H9 (cell line): ENCODE measurements around the gene ADORA1. TPM values are rescaled to one million over a fixed set of nuclear protein-coding genes. Genes with fewer than 3 reads are reported as not detected.
A peak's percentile ranks its signal among the peaks of the same experiment; 100 is the strongest.

ENCODE experiments used
- DNase-seq: peaks from one replicate; pipeline ENCODE4 v3.0.0-alpha.2; 2017
- H2AFZ ChIP-seq: one replicate; pipeline ENCODE4 v1.6.1; 2013; ENCODE audit warnings: mild to moderate bottlenecking, low read length, control low read depth, moderate library complexity
- H2AK5ac ChIP-seq: 2 replicates; pipeline ENCODE4 v1.6.1; 2013; ENCODE audit warnings: low read length, control low read depth, mixed read lengths; ENCODE audit not compliant: insufficient read length
- H2BK120ac ChIP-seq: one replicate; pipeline ENCODE4 v1.6.1; 2013; ENCODE audit warnings: low read depth, mild to moderate bottlenecking, low read length, control low read depth, inconsistent platforms; ENCODE audit not compliant: poor library complexity, severe bottlenecking
- H2BK12ac ChIP-seq: 2 replicates; pipeline ENCODE4 v1.6.1; 2013; ENCODE audit warnings: low read length, control low read depth, mixed read lengths, low read depth; ENCODE audit not compliant: insufficient read length
- H2BK15ac ChIP-seq: 2 replicates; pipeline ENCODE4 v1.6.1; 2013; ENCODE audit warnings: low read depth, low read length, control low read depth
- H2BK20ac ChIP-seq: one replicate; pipeline ENCODE4 v1.6.1; 2013; ENCODE audit warnings: low read depth, mild to moderate bottlenecking, low read length, control low read depth, inconsistent platforms; ENCODE audit not compliant: poor library complexity, severe bottlenecking
- H2BK5ac ChIP-seq: 2 replicates; pipeline ENCODE4 v1.6.1; 2013; ENCODE audit warnings: low read length, control low read depth, mixed read lengths; ENCODE audit not compliant: insufficient read length
- H3K14ac ChIP-seq: 2 replicates; pipeline ENCODE4 v1.6.1; 2013; ENCODE audit warnings: low read length, control low read depth; ENCODE audit not compliant: insufficient read depth
- H3K18ac ChIP-seq: 2 replicates; pipeline ENCODE4 v1.6.1; 2013; ENCODE audit warnings: low read depth, mild to moderate bottlenecking, mixed read lengths, low read length, control low read depth; ENCODE audit not compliant: insufficient read length
- H3K23ac ChIP-seq: 2 replicates; pipeline ENCODE4 v1.6.1; 2013; ENCODE audit warnings: low read length, control low read depth, mixed read lengths, low read depth; ENCODE audit not compliant: insufficient read length
- H3K23me2 ChIP-seq: 2 replicates; pipeline ENCODE4 v1.6.1; 2013; ENCODE audit warnings: low read depth, mild to moderate bottlenecking, mixed read lengths, low read length, control low read depth; ENCODE audit not compliant: insufficient read length, poor library complexity, severe bottlenecking
- H3K27ac ChIP-seq: 2 replicates; pipeline ENCODE4 v1.5.1; 2013; ENCODE audit warnings: low read length, control low read depth, mixed read lengths, low read depth; ENCODE audit not compliant: insufficient read length
- H3K27me3 ChIP-seq: 2 replicates; pipeline ENCODE4 v1.6.1; 2013; ENCODE audit warnings: low read length, control low read depth, inconsistent platforms; ENCODE audit not compliant: insufficient read depth
- H3K4ac ChIP-seq: 2 replicates; pipeline ENCODE4 v1.6.1; 2013; ENCODE audit warnings: low read depth, mild to moderate bottlenecking, control low read depth, inconsistent platforms, low read length, moderate library complexity
- H3K4me1 ChIP-seq: 2 replicates; pipeline ENCODE4 v1.6.1; 2013; ENCODE audit warnings: low read length, control low read depth, inconsistent platforms; ENCODE audit not compliant: insufficient read depth
- H3K4me2 ChIP-seq: 2 replicates; pipeline ENCODE4 v1.6.1; 2013; ENCODE audit warnings: low read length, control low read depth, mixed read lengths; ENCODE audit not compliant: insufficient read length, insufficient read depth
- H3K56ac ChIP-seq: 2 replicates; pipeline ENCODE4 v1.6.1; 2013; ENCODE audit warnings: low read depth, mild to moderate bottlenecking, mixed read lengths, low read length, control low read depth; ENCODE audit not compliant: insufficient read length
- H3K79me1 ChIP-seq: 2 replicates; pipeline ENCODE4 v1.6.1; 2013; ENCODE audit warnings: low read depth, mild to moderate bottlenecking, moderate library complexity, low read length, control low read depth, inconsistent platforms; ENCODE audit not compliant: insufficient read depth, poor library complexity, severe bottlenecking
- H3K79me2 ChIP-seq: 2 replicates; pipeline ENCODE4 v1.6.1; 2013; ENCODE audit warnings: low read length, control low read depth, inconsistent platforms; ENCODE audit not compliant: insufficient read depth
- H3K9ac ChIP-seq: 2 replicates; pipeline ENCODE4 v1.6.1; 2013; ENCODE audit warnings: low read length, control low read depth, mixed read lengths; ENCODE audit not compliant: insufficient read length; ENCODE audit errors: extremely low read depth
- H3K9me3 ChIP-seq: one replicate; pipeline ENCODE4 v1.6.1; 2013; ENCODE audit warnings: low read depth, low read length, inconsistent platforms; ENCODE audit not compliant: control insufficient read depth
- H3T11ph ChIP-seq: one replicate; pipeline ENCODE4 v1.6.1; 2013; ENCODE audit warnings: mild to moderate bottlenecking, low read length, control low read depth, inconsistent platforms
- H4K20me1 ChIP-seq: one replicate; pipeline ENCODE4 v1.6.1; 2013; ENCODE audit not compliant: control insufficient read depth, insufficient read length, insufficient read depth
- H4K5ac ChIP-seq: 2 replicates; pipeline ENCODE4 v1.6.1; 2013; ENCODE audit warnings: low read depth, mild to moderate bottlenecking, mixed read lengths, low read length, control low read depth; ENCODE audit not compliant: insufficient read length
- H4K8ac ChIP-seq: replicated peaks from 2 replicates; pipeline ENCODE4 v1.6.1; 2013; ENCODE audit warnings: low read length, control low read depth, mixed read lengths, low read depth; ENCODE audit not compliant: insufficient read length
- H4K91ac ChIP-seq: 2 replicates; pipeline ENCODE4 v1.6.1; 2013; ENCODE audit warnings: low read depth, mild to moderate bottlenecking, moderate library complexity, mixed read lengths, low read length, control low read depth; ENCODE audit not compliant: insufficient read length
- H3K27ac Mint-ChIP-seq, 3 experiments: 2 replicates in 2 of 3; 3 replicates in 1 of 3; pipeline ENCODE4 v1.8.0; 2020 to 2021; ENCODE audit warnings: mixed read lengths in 3 of 3, mild to moderate bottlenecking in 1 of 3, moderate library complexity in 1 of 3
- H3K27me3 Mint-ChIP-seq: 2 replicates; pipeline ENCODE4 v1.8.0; 2021; ENCODE audit warnings: low read depth, mild to moderate bottlenecking, moderate library complexity, mixed read lengths
- H3K36me3 Mint-ChIP-seq, 3 experiments: 2 replicates in 2 of 3; 3 replicates in 1 of 3; pipeline ENCODE4 v1.8.0; 2020 to 2021; ENCODE audit warnings: low read depth in 3 of 3, mixed read lengths in 3 of 3; ENCODE audit not compliant: insufficient read depth in 1 of 3
- H3K4me1 Mint-ChIP-seq, 2 experiments: 2 replicates each; pipeline ENCODE4 v1.8.0; 2020; ENCODE audit warnings: mixed read lengths in 2 of 2
- H3K4me3 Mint-ChIP-seq, 2 experiments: 2 replicates in 1 of 2; 3 replicates in 1 of 2; pipeline ENCODE4 v1.8.0; 2020 to 2021; ENCODE audit warnings: mild to moderate bottlenecking in 2 of 2, mixed read lengths in 2 of 2, moderate library complexity in 1 of 2
- H3K9me3 Mint-ChIP-seq, 2 experiments: 2 replicates in 1 of 2; 3 replicates in 1 of 2; pipeline ENCODE4 v1.8.0; 2020; ENCODE audit warnings: mild to moderate bottlenecking in 2 of 2, mixed read lengths in 2 of 2, moderate library complexity in 1 of 2
- CTCF ChIP-seq: fragments of 200-600 bp; sonication (generic); conservative IDR thresholded peaks from 3 replicates; pipeline ENCODE4 v1.8.0; 2021; ENCODE audit warnings: antibody characterized with exemption, mild to moderate bottlenecking
- WGBS: extraction: QIAGEN DNeasy Blood & Tissue Kit; methylation state at CpG from one replicate; pipeline ENCODE4 v1.1.7; 2013; ENCODE audit warnings: missing lambda C conversion rate, low lambda C conversion rate, mixed read lengths; ENCODE audit not compliant: insufficient read length; ENCODE audit errors: extremely low coverage; 5-methylcytosine and 5-hydroxymethylcytosine counted together
- total RNA-seq: library from RNA; stranded (reverse); gene quantifications from 2 replicates; pipeline ENCODE4 v1.2.1, GENCODE V29; 2021

ADORA1 gene
- total RNA-seq, 1 experiment from 2014 or later = 1.3 TPM

- no peak overlapping the region for H2AK5ac ChIP-seq
- Mint-ChIP-seq H3K27me3 (peaks cover 46% of the 10 kb centered on the region), H3K9me3 (no peaks in the 10 kb centered on the region; a peak in 1 of 5 replicates), H3K36me3 (no peaks in the 10 kb centered on the region), H3K27ac (no peak overlapping the region), H3K4me3 (no peak overlapping the region), H3K4me1 (peaks cover 34 to 39% of the 10 kb centered on the region in 2 experiments)
- no peak overlapping the region for H2BK12ac ChIP-seq
- H3K9me3 ChIP-seq = no peaks in the 10 kb centered on the region
- no CpG with 5 or more reads among the region's 3 CpGs for WGBS
- no peaks in the 10 kb centered on the region for H3K79me1 ChIP-seq
- H4K5ac ChIP-seq = no peak overlapping the region
- no peak overlapping the region; the same call in 1 of the 2 replicates for H3K14ac ChIP-seq
- H2BK20ac ChIP-seq = no peak overlapping the region
- H2BK120ac ChIP-seq = no peak overlapping the region
- peak; percentile 15 for DNase-seq
- H3K4me1 ChIP-seq = peaks cover 2% of the 10 kb centered on the region; the same call in 1 of the 2 replicates
- no peaks in the 10 kb centered on the region for H4K20me1 ChIP-seq
- H2AFZ ChIP-seq = no peak overlapping the region
- H2BK5ac ChIP-seq = no peak overlapping the region
- no peak overlapping the region for H3K27ac ChIP-seq
- H3K18ac ChIP-seq = no peak overlapping the region
- H4K8ac ChIP-seq = no peak overlapping the region
- no peak overlapping the region for H3K9ac ChIP-seq
- H3K27me3 ChIP-seq = no peaks in the 10 kb centered on the region; the same call in 1 of the 2 replicates
- no peak overlapping the region for H4K91ac ChIP-seq
- no peaks in the 10 kb centered on the region for H3K79me2 ChIP-seq
- H3K23me2 ChIP-seq = peaks cover 7% of the 10 kb centered on the region
- no peak overlapping the region for H3K4ac ChIP-seq
- no peak overlapping the region for H3K23ac ChIP-seq
- no peak overlapping the region for H2BK15ac ChIP-seq
- no peak overlapping the region for H3T11ph ChIP-seq
- no peak overlapping the region for H3K56ac ChIP-seq
- no peak overlapping the region for H3K4me2 ChIP-seq
- TF ChIP-seq CTCF = no peak
Observed at GRCh38 chr1:203130358-203130985, 2.9 kb downstream of the ADORA1 start.
